LNCAP (cell line): ENCODE results near the gene NAGK.

ENCODE experiments used
- CTCF ChIP-seq: fragments of 450-650 bp; IDR thresholded peaks from 2 replicates; pipeline ENCODE4 v1.5.1; 2017; ENCODE audit warnings: mild to moderate bottlenecking

The NAGK gene

DNA sequence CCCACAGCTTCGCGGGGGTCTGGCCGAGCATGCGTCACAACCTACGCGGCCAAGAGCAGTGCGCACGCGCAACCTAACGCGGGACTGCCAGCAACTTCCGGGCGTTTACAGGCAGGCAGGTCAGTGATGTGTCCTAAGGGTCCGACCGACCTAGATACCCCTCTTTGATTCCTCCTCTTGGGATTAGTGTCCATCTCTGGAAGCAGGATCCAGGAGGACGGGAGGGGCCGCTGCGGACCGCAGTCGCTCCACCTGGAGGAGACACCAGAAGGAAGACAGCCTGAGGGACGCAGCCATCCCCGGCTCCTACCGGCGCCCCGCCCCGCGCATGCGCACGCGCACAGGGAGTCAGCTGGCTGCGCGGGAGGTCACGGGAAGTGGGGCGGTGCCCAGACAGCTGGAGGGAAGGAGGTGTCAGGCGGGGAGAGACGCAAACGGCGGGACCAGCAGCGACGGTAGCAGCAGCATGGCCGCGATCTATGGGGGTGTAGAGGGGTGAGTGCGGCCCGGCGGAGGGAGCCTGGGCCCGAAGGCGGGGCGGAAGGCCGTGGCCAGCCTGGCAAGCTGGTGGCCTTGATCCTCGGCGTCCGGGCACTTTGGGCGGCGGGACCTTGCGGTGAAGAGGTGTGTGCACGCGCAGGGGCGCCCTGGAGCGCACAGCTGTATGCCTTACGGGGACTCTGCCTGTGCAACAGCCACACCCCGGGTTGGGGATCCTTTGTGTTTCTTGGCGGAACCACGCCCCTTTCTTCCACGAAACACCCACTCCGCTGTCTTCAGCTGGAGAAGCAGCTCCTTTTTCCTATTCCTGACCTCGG lies at the start of gene NAGK:
Gene NAGK, plus strand, starts transcription at position 431 of the 818 bp plus-strand sequence. Its CDS starts 36 bp downstream, at position 467.
- TF ChIP-seq CTCF: no peak

GRCh38 chr2:71042287-71042686 lies 26.2 kb upstream of the NAGK start:
- TF ChIP-seq CTCF: no peak

- TF ChIP-seq CTCF: no peak
Measured at GRCh38 chr2:71043531-71044407, 24.7 kb upstream of the NAGK start.

DNA sequence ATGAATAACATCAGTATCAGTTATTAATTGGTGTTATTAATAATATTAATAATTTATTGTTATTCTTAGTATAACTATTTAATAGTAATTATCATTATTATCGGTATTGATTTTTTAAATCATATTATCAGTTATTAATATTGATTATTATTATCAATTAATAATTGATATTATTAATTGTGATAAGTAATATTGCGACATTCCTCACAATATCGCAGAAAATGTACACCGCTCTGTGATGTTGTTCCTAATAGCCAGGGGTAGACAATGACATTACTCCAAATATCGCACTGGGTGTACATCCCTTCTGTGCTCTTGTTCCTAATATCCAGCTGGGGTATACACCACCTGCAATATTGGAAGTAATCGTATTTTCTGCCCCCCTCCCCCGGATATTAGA lies 23.3 kb upstream of the NAGK start:
- no peak for TF ChIP-seq CTCF

- TF ChIP-seq CTCF: no peak
Measured at GRCh38 chr2:71045865-71046548, 22.4 kb upstream of the NAGK start.

GRCh38 chr2:71048096-71048495 lies 20.4 kb upstream of the NAGK start:
- no peak for TF ChIP-seq CTCF

GRCh38 chr2:71060211-71060610 lies 8.2 kb upstream of the NAGK start:
- TF ChIP-seq CTCF: no peak
